GM19025 (cell line): ENCODE measurements around the gene ANK3.

Experiments
- ATAC-seq: cut with Tn5 transposase; IDR thresholded peaks from one replicate; pipeline ENCODE4 v1.9.1; 2021; ENCODE audit warnings: mild to moderate bottlenecking, low read depth, moderate library complexity; ENCODE audit not compliant: unreplicated experiment

Gene ANK3

GRCh38 chr10:60148266-60148840 is 241.3 kb downstream of the ANK3 start:
- no peak for ATAC-seq

GRCh38 chr10:60147576-60148265 is 242.0 kb downstream of the ANK3 start:
- ATAC-seq, result no peak

- no peak for ATAC-seq
Observed at GRCh38 chr10:60147025-60147424, 242.7 kb downstream of the ANK3 start.

- peak; percentile 61 for ATAC-seq
Observed at GRCh38 chr10:60144099-60144498, 245.6 kb downstream of the ANK3 start.

GRCh38 chr10:60142736-60143135 is 246.9 kb downstream of the ANK3 start:
- ATAC-seq, result no peak

- ATAC-seq, result no peak
Observed at GRCh38 chr10:60141896-60142559, 247.6 kb downstream of the ANK3 start.

GRCh38 chr10:60140651-60141632 is 248.7 kb downstream of the ANK3 start:
- ATAC-seq, result no peak

GRCh38 chr10:60139798-60140566 is 249.7 kb downstream of the ANK3 start:
- ATAC-seq, result no peak

- ATAC-seq, result no peak
Observed at GRCh38 chr10:60139290-60139689, 250.4 kb downstream of the ANK3 start.

GRCh38 chr10:60138842-60139241 is 250.8 kb downstream of the ANK3 start:
- ATAC-seq, result no peak

- ATAC-seq, result no peak
Observed at GRCh38 chr10:60138026-60138425, 251.6 kb downstream of the ANK3 start.

GRCh38 chr10:60137292-60137992 is 252.2 kb downstream of the ANK3 start:
- no peak for ATAC-seq

- ATAC-seq, result peak; percentile 45
Observed at GRCh38 chr10:60135020-60135419, 254.7 kb downstream of the ANK3 start.

GRCh38 chr10:60134548-60134947 is 255.1 kb downstream of the ANK3 start:
- ATAC-seq, result no peak

GRCh38 chr10:60130130-60130579 is 259.5 kb downstream of the ANK3 start:
- peak; percentile 69 for ATAC-seq

- no peak for ATAC-seq
Observed at GRCh38 chr10:60125895-60126294, 263.8 kb downstream of the ANK3 start.

GRCh38 chr10:60124536-60124935 is 265.1 kb downstream of the ANK3 start:
- no peak for ATAC-seq

- ATAC-seq, result no peak
Observed at GRCh38 chr10:60123668-60124067, 266.0 kb downstream of the ANK3 start.

GRCh38 chr10:60123172-60123571 is 266.5 kb downstream of the ANK3 start:
- no peak for ATAC-seq
